CD14-positive monocyte (primary cell): ENCODE measurements around the gene GNAT1. TPM values are rescaled to one million over a fixed set of nuclear protein-coding genes. Genes with fewer than 3 reads are reported as not detected.

Experiments used
- DNase-seq, 3 donors: peaks; one replicate each; pipeline ENCODE4 v3.0.0-alpha.2; 2011 to 2022
- H2AFZ ChIP-seq: 2 replicates; pipeline ENCODE4 v1.6.0; 2012; ENCODE audit warnings: mild to moderate bottlenecking, low read depth, low read length, inconsistent platforms; ENCODE audit not compliant: insufficient read depth, poor library complexity, severe bottlenecking
- H3K27ac ChIP-seq, 2 donors: 1 replicate in 1 of 2; 2 replicates in 1 of 2; pipeline ENCODE4 v1.5.1; 2012 to 2013; ENCODE audit warnings: low read length in 2 of 2, control low read depth in 1 of 2, inconsistent platforms in 1 of 2, low read depth in 1 of 2, mild to moderate bottlenecking in 1 of 2
- H3K27me3 ChIP-seq, 2 donors: one replicate each; pipeline versions ENCODE4 v1.6.0 to v1.6.1; 2011 to 2013; ENCODE audit warnings: low read length in 2 of 2; ENCODE audit not compliant: control insufficient read depth in 2 of 2, insufficient read depth in 2 of 2
- H3K36me3 ChIP-seq, 2 donors: replicated peaks in 1 of 2; 1 replicate in 1 of 2; 2 replicates in 1 of 2; pipeline versions ENCODE4 v1.5.1 to v1.6.1; 2012 to 2013; ENCODE audit warnings: low read length in 2 of 2, control low read depth in 1 of 2, inconsistent platforms in 1 of 2, mild to moderate bottlenecking in 1 of 2; ENCODE audit not compliant: insufficient read depth in 2 of 2, control insufficient read depth in 1 of 2
- H3K4me1 ChIP-seq, 2 donors: 1 replicate in 1 of 2; 2 replicates in 1 of 2; pipeline versions ENCODE4 v1.5.1 to v1.6.1; 2012 to 2013; ENCODE audit warnings: low read length in 2 of 2, control low read depth in 1 of 2, inconsistent platforms in 1 of 2, mild to moderate bottlenecking in 1 of 2, moderate library complexity in 1 of 2; ENCODE audit not compliant: insufficient read depth in 2 of 2, control insufficient read depth in 1 of 2
- H3K4me2 ChIP-seq: replicated peaks from 2 replicates; pipeline ENCODE3; 2012; ENCODE audit warnings: low read length, moderate library complexity, mild to moderate bottlenecking; ENCODE audit not compliant: poor library complexity, severe bottlenecking; ENCODE audit errors: extremely low read depth
- H3K4me3 ChIP-seq, 3 experiments: fragments of 200-600 bp in 1 of 3; sonication (generic) in 1 of 3; replicated peaks in 1 of 3; 1 replicate in 2 of 3; 2 replicates in 1 of 3; pipeline ENCODE4 v1.5.1; 2011 to 2013; ENCODE audit warnings: low read length in 3 of 3, mild to moderate bottlenecking in 3 of 3, control low read depth in 2 of 3, low read depth in 2 of 3, inconsistent platforms in 1 of 3, moderate library complexity in 1 of 3
- H3K79me2 ChIP-seq: 2 replicates; pipeline ENCODE4 v1.6.0; 2012; ENCODE audit warnings: mild to moderate bottlenecking, control low read depth, inconsistent platforms, low read length, moderate library complexity; ENCODE audit not compliant: insufficient read depth
- H3K9ac ChIP-seq: 2 replicates; pipeline ENCODE4 v1.6.0; 2017; ENCODE audit warnings: low read length, mild to moderate bottlenecking; ENCODE audit not compliant: insufficient read depth, poor library complexity, severe bottlenecking
- H3K9me3 ChIP-seq, 2 donors: replicated peaks in 1 of 2; 1 replicate in 1 of 2; 2 replicates in 1 of 2; pipeline versions ENCODE4 v1.5.1 to v1.6.1; 2012 to 2013; ENCODE audit warnings: low read length in 2 of 2, control low read depth in 1 of 2; ENCODE audit not compliant: control insufficient read depth in 1 of 2, insufficient read depth in 1 of 2
- H4K20me1 ChIP-seq: 2 replicates; pipeline ENCODE4 v1.6.0; 2012; ENCODE audit warnings: mild to moderate bottlenecking, low read length, control low read depth, moderate library complexity; ENCODE audit not compliant: insufficient read depth
- H3K27ac Mint-ChIP-seq, 7 donors: one replicate each; pipeline ENCODE4 v1.8.0; 2020; ENCODE audit warnings: mild to moderate bottlenecking in 7 of 7, mixed read lengths in 7 of 7, moderate library complexity in 6 of 7, inconsistent platforms in 2 of 7
- H3K27me3 Mint-ChIP-seq, 3 donors: one replicate each; pipeline ENCODE4 v1.8.0; 2021 to 2022; ENCODE audit warnings: low read depth in 3 of 3, mild to moderate bottlenecking in 3 of 3, mixed read lengths in 3 of 3, moderate library complexity in 3 of 3, inconsistent platforms in 1 of 3
- H3K36me3 Mint-ChIP-seq, 2 donors: one replicate each; pipeline ENCODE4 v1.8.0; 2020; ENCODE audit warnings: mixed read lengths in 2 of 2, inconsistent platforms in 1 of 2, mild to moderate bottlenecking in 1 of 2
- H3K4me1 Mint-ChIP-seq: one replicate; pipeline ENCODE4 v1.8.0; 2020; ENCODE audit warnings: mild to moderate bottlenecking, mixed read lengths
- H3K4me3 Mint-ChIP-seq, 2 donors: one replicate each; pipeline ENCODE4 v1.8.0; 2020; ENCODE audit warnings: mild to moderate bottlenecking in 2 of 2, mixed read lengths in 2 of 2, moderate library complexity in 1 of 2
- H3K9me3 Mint-ChIP-seq, 7 donors: one replicate each; pipeline ENCODE4 v1.8.0; 2020 to 2022; ENCODE audit warnings: mixed read lengths in 7 of 7, mild to moderate bottlenecking in 6 of 7, moderate library complexity in 6 of 7, inconsistent platforms in 2 of 7
- WGBS: methylation state at CpG from one replicate; pipeline ENCODE4 v1.1.5; 2013; ENCODE audit warnings: missing lambda C conversion rate; ENCODE audit not compliant: insufficient coverage; 5-methylcytosine and 5-hydroxymethylcytosine counted together
- intact Hi-C, 2 donors: fragments of 100-400 bp; cut with micrococcal nuclease; formaldehyde crosslinking; loops; one replicate each; pipeline versions ENCODE4 v1.15.0 to v1.15.1; 2023
- polyA plus RNA-seq, 3 donors: library from polyadenylated mRNA; depleted of rRNA in 1 of 3; unstranded in 2 of 3; stranded (reverse) in 1 of 3; fragments of 300-500 nt in 2 of 3; fragments of >200 nt in 1 of 3; fragmentation: Illumina TruSeq in 2 of 3; gene quantifications; 1 replicate in 2 of 3; 2 replicates in 1 of 3; pipeline ENCODE4 v1.2.3, GENCODE V29; 2012 to 2021
- TF ChIP-seq, protein P1 (sequence below): fragments of 200-600 bp; IDR thresholded peaks from one replicate; pipeline ENCODE4 v1.8.0; 2022; ENCODE audit warnings: antibody characterized with exemption, mild to moderate bottlenecking

Gene GNAT1
- polyA plus RNA-seq, 3 donors = not detected

DNA sequence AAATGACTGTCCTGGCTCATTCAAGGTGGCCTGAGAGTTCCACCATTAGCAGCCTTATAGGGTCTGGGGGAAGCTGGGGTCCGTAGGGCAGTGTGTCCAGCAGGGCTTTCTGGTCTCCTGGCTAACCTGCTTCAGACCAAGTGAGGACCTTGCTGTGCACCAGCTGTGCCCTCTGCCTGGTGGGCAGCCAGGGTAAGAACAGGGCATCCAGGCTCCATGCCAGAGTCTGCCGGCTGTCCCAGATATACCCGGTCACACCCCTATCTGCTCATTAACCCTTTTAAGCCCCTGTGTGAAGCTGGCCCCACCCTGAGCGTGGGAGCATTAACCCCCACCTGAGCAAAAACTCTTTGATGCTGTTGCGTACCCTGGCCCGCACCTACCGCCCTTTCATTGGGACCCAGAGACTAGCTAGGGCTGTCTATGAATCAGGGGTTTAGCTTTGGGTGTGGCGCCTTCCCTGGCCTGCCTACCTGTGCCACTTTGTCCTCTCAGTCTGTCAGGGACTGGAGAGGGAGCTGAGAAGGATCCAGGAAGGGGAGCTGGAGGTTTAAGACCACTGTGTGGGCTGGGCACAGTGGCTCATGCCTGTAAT lies 18.7 kb upstream of the GNAT1 start:
- H4K20me1 ChIP-seq = no peaks in the 10 kb centered on the region
- no peak overlapping the region for H2AFZ ChIP-seq
- no peaks in the 10 kb centered on the region for H3K79me2 ChIP-seq
- DNase-seq = no peak
- intact Hi-C loops = no loop called here
- H3K4me1 Mint-ChIP-seq = peaks cover 20% of the 10 kb centered on the region
- no peaks in the 10 kb centered on the region for H3K9me3 Mint-ChIP-seq
- H3K4me3 Mint-ChIP-seq = no peak overlapping the region
- no peak overlapping the region for H3K4me2 ChIP-seq
- 98% methylated on average over 7 of the region's 8 CpGs for WGBS
- H3K9me3 ChIP-seq = no peaks in the 10 kb centered on the region
- H3K36me3 ChIP-seq = no peaks in the 10 kb centered on the region
- H3K4me3 ChIP-seq = no peak overlapping the region
- no peak overlapping the region for H3K9ac ChIP-seq
- TF ChIP-seq, protein P1, sequence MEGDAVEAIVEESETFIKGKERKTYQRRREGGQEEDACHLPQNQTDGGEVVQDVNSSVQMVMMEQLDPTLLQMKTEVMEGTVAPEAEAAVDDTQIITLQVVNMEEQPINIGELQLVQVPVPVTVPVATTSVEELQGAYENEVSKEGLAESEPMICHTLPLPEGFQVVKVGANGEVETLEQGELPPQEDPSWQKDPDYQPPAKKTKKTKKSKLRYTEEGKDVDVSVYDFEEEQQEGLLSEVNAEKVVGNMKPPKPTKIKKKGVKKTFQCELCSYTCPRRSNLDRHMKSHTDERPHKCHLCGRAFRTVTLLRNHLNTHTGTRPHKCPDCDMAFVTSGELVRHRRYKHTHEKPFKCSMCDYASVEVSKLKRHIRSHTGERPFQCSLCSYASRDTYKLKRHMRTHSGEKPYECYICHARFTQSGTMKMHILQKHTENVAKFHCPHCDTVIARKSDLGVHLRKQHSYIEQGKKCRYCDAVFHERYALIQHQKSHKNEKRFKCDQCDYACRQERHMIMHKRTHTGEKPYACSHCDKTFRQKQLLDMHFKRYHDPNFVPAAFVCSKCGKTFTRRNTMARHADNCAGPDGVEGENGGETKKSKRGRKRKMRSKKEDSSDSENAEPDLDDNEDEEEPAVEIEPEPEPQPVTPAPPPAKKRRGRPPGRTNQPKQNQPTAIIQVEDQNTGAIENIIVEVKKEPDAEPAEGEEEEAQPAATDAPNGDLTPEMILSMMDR = no peak
- H3K36me3 Mint-ChIP-seq = no peaks in the 10 kb centered on the region
- no peak overlapping the region for H3K27ac ChIP-seq
- no peaks in the 10 kb centered on the region for H3K27me3 ChIP-seq
- H3K4me1 ChIP-seq = peaks cover 12 to 15% of the 10 kb centered on the region in 2 donors
- peaks cover 2 to 4% (median 3%) of the 10 kb centered on the region in 3 donors for H3K27me3 Mint-ChIP-seq
- H3K27ac Mint-ChIP-seq = peak overlapping the region in 1 of 7 donors; percentile 55

DNA sequence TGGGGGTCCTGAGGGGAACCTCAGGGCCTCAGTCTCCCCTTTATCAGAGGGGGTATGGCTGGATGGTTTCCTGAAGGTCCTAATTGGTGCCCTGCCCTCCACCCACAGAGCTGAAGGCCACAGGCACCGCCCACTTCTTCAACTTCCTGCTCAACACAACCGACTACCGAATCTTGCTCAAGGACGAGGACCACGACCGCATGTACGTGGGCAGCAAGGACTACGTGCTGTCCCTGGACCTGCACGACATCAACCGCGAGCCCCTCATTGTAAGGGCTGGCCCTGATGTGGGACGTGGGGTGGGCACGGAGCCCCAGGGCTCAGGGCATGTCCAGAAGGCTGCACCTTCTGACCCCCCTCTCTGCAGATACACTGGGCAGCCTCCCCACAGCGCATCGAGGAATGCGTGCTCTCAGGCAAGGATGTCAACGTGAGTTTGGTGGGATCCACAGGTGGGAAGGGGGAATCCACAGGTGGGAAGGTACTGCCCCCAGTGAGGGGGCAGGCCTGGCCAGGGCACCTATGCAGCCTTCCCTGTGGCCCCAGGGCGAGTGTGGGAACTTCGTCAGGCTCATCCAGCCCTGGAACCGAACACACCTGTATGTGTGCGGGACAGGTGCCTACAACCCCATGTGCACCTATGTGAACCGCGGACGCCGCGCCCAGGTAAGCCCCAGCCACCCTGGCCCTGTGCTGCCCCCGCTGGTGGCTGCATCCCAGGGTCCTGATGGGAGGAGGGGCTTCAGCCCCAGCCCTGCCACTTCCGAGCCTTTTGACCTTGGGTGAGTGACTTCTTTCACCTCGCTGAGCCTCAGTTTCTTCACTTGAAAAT lies 17.5 kb upstream of the GNAT1 start:
- no peaks in the 10 kb centered on the region for H3K9me3 ChIP-seq
- H3K79me2 ChIP-seq = no peaks in the 10 kb centered on the region
- intact Hi-C loops = no loop called here
- H3K4me2 ChIP-seq = peak overlapping the region; percentile 31
- no peaks in the 10 kb centered on the region for H4K20me1 ChIP-seq
- H3K27ac ChIP-seq = no peak overlapping the region
- TF ChIP-seq, protein P1 = no peak
- no peaks in the 10 kb centered on the region for H3K27me3 ChIP-seq
- H3K4me3 ChIP-seq = no peak overlapping the region
- H3K4me1 ChIP-seq = peaks cover 12 to 15% of the 10 kb centered on the region in 2 donors
- no peaks in the 10 kb centered on the region for H3K36me3 ChIP-seq
- peaks cover 2 to 9% (median 3%) of the 10 kb centered on the region in 3 donors for H3K27me3 Mint-ChIP-seq
- peak overlapping the region; percentile 72 for H2AFZ ChIP-seq
- peaks cover 20% of the 10 kb centered on the region for H3K4me1 Mint-ChIP-seq
- H3K36me3 Mint-ChIP-seq = no peaks in the 10 kb centered on the region
- H3K4me3 Mint-ChIP-seq = no peak overlapping the region
- DNase-seq = peak; percentile 15 to 31 (median 24)
- no peak overlapping the region for H3K9ac ChIP-seq
- peak overlapping the region in 1 of 7 donors; percentile 79 for H3K27ac Mint-ChIP-seq
- H3K9me3 Mint-ChIP-seq = no peaks in the 10 kb centered on the region
- WGBS = 69% methylated on average over 19 of the region's 29 CpGs
